GM12892 (cell line): ENCODE measurements around the gene ZSWIM7.

Experiments used
- DNase-seq: peaks from one replicate; pipeline ENCODE4 v3.0.0; 2011; ENCODE audit not compliant: insufficient read length
- FAIRE-seq: peaks from 2 replicates; lab custom pipeline; 2011; peaks lifted over from hg19 to GRCh38; lab: Jason Lieb, UNC
- POLR2A ChIP-seq: IDR thresholded peaks from 2 replicates; pipeline ENCODE4 v1.6.1; 2011; ENCODE audit warnings: low read depth, low read length, control low read depth
- POLR2AphosphoS5 ChIP-seq: IDR thresholded peaks from 2 replicates; pipeline ENCODE4 v1.6.1; 2011; ENCODE audit warnings: low read depth, low read length, control low read depth
- TAF1 ChIP-seq: IDR thresholded peaks from 2 replicates; pipeline ENCODE4 v1.6.1; 2011; ENCODE audit warnings: low read depth, mild to moderate bottlenecking, control low read depth, low read length, borderline replicate concordance

Gene ZSWIM7

GRCh38 chr17:16023881-16024280, 24.4 kb upstream of the ZSWIM7 start:
- TF ChIP-seq POLR2AphosphoS5 (no peak), TAF1 (no peak), POLR2A (no peak)
- DNase-seq (no peak), FAIRE-seq (no peak)

DNA sequence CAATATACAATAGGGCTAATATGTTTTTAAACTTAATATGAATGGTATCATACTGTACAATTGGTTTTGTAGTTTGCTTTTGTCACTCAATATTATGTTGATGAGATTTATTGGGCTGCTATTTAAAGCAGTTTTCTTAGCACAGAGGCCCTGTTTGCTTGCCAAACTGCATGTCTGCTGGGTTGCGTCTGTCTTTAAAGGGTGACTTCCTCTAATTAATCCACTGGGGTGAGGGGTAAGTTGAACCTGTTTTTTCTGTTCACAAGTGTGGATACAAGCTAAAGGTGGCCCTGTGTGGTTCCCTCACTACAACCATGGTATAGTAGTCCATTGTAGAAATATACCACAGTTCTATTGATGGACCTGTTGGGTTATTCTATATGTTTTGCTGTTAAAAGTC, 19.8 kb upstream of the ZSWIM7 start:
- DNase-seq (no peak), FAIRE-seq (no peak)

GRCh38 chr17:16013943-16014407, 14.5 kb upstream of the ZSWIM7 start:
- FAIRE-seq, result no peak
- TF ChIP-seq TAF1 (no peak), POLR2A (no peak), POLR2AphosphoS5 (no peak)

More for the DNA sequence above, 19.8 kb upstream of the ZSWIM7 start:
- no peak for TF ChIP-seq TAF1
- no peak for TF ChIP-seq POLR2AphosphoS5
- no peak for TF ChIP-seq POLR2A

GRCh38 chr17:16007439-16007838, 7.9 kb upstream of the ZSWIM7 start:
- TF ChIP-seq POLR2AphosphoS5 (no peak), POLR2A (no peak), TAF1 (no peak)
- no peak for DNase-seq
- FAIRE-seq, result no peak

More at GRCh38 chr17:16013943-16014407, 14.5 kb upstream of the ZSWIM7 start:
- DNase-seq, result no peak

- FAIRE-seq (no peak), DNase-seq (no peak)
- TF ChIP-seq POLR2AphosphoS5, result no peak
- no peak for TF ChIP-seq POLR2A
- no peak for TF ChIP-seq TAF1
Measured at GRCh38 chr17:16005636-16006035, 6.1 kb upstream of the ZSWIM7 start.

DNA sequence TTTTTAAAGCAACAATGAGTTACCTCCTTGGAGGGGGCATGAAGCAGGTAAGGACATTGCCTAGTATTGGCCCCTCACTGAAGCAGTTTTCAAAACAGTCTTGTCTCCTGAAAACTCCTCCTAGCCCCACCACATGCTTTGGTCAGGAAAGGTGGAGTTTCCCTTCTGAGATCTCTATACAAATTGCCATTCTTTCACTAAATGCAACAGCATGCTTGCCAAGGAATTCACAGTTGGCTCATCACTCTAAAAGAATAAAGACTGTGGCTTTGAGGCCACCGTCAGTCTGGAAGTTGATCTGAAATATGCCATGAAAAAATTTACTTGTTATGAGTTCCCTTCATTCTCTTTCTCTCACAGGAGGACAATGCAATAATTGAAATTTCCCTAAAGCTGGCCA, 4.3 kb upstream of the ZSWIM7 start:
- FAIRE-seq (no peak), DNase-seq (no peak)
- TF ChIP-seq POLR2A (no peak), POLR2AphosphoS5 (no peak), TAF1 (no peak)

- TF ChIP-seq POLR2AphosphoS5 (no peak), POLR2A (no peak), TAF1 (no peak)
- DNase-seq, result no peak
- no peak for FAIRE-seq
Measured at GRCh38 chr17:16002708-16003260, 3.3 kb upstream of the ZSWIM7 start.

GRCh38 chr17:16001226-16001897, 1.9 kb upstream of the ZSWIM7 start:
- no peak for DNase-seq

DNA sequence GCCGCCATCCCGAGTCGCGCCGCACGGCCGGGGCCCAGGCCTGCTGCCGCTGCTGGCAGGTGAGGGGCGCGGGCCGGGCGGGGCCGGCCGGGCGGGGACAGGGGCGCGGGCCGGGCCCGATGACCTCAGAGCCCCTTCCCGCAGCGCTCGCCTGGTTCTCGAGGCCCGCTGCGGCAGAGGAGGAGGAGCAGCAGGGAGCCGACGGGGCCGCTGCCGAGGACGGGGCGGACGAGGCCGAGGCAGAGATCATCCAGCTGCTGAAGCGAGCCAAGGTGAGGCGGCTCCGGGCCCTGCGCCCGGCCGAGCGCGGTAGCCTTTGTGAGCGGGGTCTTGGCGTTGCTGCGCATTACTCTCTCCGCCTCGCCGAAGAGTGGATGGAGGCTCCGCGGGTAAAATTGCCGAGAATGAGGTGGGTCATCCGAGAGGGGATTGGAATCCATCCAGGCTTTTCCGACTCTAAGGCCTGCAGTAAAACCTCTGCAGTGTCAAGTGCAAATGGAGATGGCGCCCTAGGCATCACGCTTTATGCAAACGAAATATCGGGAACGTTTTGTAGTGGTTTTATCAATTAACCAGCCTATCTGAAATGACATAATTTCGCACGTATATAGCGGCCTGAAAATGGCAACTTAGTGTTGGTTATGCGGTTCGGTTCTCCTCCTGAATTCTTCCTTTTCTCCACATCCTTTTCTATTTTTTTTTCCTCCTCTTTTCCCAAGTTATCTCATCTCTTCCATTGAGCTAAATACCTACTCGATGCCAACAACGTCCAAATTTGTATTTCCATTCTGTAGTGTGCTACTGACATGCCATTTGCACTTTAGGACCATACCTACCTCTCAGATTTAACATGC, 697 bp upstream of the ZSWIM7 start:
- no peak for DNase-seq

More at GRCh38 chr17:16001226-16001897, 1.9 kb upstream of the ZSWIM7 start:
- no peak for FAIRE-seq
- TF ChIP-seq POLR2A (no peak), TAF1 (no peak), POLR2AphosphoS5 (no peak)

GRCh38 chr17:15998031-15998562, 1.4 kb downstream of the ZSWIM7 start:
- DNase-seq (no peak), FAIRE-seq (no peak)
- no peak for TF ChIP-seq POLR2AphosphoS5
- no peak for TF ChIP-seq POLR2A
- no peak for TF ChIP-seq TAF1

More for the DNA sequence above, 697 bp upstream of the ZSWIM7 start:
- TF ChIP-seq POLR2A (no peak), POLR2AphosphoS5 (no peak), TAF1 (no peak)
- FAIRE-seq, result peak; percentile 53

GRCh38 chr17:15996322-15996721, 3.2 kb downstream of the ZSWIM7 start:
- no peak for FAIRE-seq
- TF ChIP-seq POLR2AphosphoS5 (no peak), TAF1 (no peak), POLR2A (no peak)
- DNase-seq, result no peak
